ENCODE data around the gene RHOB.
"Not testable (repeated sequence)": the region's sequence is repeated elsewhere in the genome, so short reads cannot be mapped to it uniquely, and the experiment has no call there.

Gene RHOB

DNA sequence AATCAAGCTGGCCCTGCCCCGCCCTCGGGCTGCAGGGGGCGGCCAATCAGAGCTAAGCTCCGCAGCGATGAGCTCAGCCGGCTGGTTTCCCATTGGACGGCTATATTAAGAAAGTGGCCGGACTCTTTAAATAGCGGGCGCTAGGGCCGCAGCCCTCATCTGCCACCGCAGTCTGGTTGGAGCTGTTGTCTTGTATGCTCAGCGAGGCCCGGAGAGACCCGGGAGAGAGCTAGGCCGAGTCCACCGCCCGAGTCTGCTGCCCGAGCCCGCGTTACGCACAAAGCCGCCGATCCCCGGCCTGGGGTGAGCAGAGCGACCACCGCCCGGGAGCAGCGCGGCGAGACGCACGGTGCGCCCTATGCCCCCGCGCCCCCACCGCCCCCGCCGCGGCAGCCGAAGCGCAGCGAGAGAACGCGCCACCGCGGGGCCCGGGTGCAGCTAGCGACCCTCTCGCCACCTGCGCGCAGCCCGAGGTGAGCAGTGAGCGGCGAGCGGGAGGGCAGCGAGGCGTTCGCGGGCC, at the start of gene RHOB:
RHOB (plus strand) TSS at position 158 of the 520 bp plus-strand sequence. CDS start 392 bp downstream, outside the sequence.
- peak; percentile 99 for DNase-seq (ENCODE audit: low spot score)

DNA sequence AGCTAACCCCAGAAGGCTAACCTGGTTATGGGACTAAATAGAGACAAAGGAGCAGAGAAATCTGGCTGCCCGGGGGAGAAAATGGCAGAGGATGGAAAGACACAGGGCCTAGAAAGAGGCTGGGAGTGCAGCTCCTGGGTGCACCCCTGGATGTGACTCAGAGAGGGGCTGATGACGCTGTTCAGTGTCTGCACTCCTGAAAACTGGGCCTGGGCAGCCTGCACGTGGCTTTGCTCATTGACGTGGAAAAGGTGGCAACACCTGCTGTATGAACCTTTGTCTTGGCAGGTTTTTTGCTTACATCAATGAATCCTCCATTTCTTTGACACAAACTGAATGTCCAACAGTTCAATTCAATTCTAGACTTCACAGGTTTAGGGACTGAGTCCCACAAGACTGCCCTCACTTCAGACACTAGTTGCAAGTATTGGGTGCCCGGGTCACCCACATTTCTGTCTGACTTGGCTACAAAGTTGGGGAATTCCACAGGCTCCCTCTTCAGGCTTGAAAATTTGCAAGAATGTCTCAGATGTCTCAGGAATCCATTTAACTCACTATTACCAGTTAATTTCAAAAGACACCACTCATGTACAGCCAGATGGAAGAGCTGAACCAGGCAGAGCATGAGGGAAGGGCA, 48.9 kb upstream of the RHOB start:
- DNase-seq (ENCODE audit: low spot score), result no peak

GRCh38 chr2:20398956-20399567, 47.8 kb upstream of the RHOB start:
- DNase-seq (ENCODE audit: low spot score), result no peak

DNA sequence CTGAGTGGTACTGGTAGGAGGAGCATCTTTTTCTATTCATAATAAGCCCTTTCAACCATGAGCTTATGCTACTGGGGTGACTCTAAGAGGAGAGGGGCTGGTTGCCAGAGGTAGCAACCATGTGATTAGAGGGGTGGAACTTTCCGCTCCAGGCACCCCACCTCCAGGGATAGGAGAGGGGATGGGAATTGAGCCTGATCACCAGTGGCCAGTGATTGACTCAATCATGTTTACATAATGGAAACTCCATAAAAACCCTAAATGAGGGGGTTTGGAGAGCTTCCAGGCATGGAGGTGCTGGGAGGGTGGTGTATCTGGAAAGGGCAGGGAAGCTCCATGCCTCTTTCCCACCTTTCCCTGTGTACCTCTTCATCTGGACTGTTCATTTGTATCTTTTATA, 46.6 kb upstream of the RHOB start:
- DNase-seq (ENCODE audit: low spot score), result no peak

DNA sequence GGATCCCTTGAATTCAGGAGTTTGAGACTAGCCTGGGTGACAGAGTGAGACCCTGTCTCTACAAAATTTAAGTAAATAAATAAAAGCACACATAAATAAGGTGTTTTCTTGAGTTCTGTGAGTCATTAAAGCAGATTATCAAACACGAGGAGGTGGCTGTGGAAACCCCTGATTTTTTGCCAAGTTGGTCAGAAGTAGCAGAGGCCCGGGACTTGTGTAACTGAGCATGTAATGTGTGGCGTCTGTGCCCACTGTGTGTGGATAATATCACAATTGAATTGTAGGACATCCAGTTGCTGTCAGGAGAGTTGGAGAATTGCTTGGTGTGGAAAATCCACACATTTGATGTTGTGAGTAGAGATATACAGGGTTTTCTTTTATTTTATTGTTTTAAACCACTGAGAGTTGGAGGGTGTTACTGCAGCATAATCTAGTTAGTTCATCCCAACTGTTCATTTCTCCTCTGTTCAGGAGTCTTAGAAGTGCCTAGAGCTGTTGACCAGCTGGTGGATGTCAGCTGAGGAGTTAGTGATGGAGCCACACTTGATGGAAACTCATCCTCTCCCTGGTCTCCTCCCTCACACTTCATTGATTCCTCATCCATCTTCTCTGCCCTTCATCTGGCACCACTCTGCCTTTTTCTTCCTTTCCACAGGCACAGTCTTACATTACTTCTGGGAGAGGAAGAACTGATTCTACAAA, 45.9 kb upstream of the RHOB start:
- no peak for DNase-seq (ENCODE audit: low spot score)

- DNase-seq (ENCODE audit: low spot score), result no peak
These were observed 45.4 kb upstream of the RHOB start for GRCh38 chr2:20401489-20401835.

- DNase-seq (ENCODE audit: low spot score), result no peak
These were observed 43.0 kb upstream of the RHOB start for GRCh38 chr2:20403774-20404312.

GRCh38 chr2:20404950-20405349, 41.9 kb upstream of the RHOB start:
- no peak for DNase-seq (ENCODE audit: low spot score)

GRCh38 chr2:20409039-20409438, 37.8 kb upstream of the RHOB start:
- no peak for DNase-seq (ENCODE audit: low spot score)

- no peak for DNase-seq (ENCODE audit: low spot score)
These were observed 36.2 kb upstream of the RHOB start for GRCh38 chr2:20410556-20411277.

GRCh38 chr2:20411361-20411894, 35.4 kb upstream of the RHOB start:
- DNase-seq (ENCODE audit: low spot score), result peak; percentile 62

DNA sequence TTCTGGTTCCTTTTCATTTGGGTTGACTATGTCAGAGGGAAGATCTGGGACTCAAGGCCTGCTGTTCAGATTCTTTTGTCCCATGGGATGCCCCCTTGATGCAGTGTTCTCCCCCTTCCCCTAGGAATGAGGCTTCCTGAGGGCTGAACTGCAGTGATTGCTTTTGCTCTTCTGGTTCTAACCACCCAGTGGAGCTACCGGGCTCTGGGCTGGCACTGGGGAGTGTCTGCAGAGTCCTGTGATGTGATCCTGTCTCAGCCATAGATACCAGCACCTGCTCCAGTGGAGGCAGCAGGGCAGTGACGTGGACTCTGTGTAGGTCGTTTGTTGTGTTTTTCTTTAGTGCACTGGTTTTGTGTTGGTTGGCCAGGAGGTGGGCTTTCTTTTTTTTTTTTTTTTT, 32.1 kb upstream of the RHOB start:
- no peak for DNase-seq (ENCODE audit: low spot score)

GRCh38 chr2:20415511-20415918, 31.4 kb upstream of the RHOB start:
- DNase-seq (ENCODE audit: low spot score), result no peak

GRCh38 chr2:20416723-20417122, 30.2 kb upstream of the RHOB start:
- no peak for DNase-seq (ENCODE audit: low spot score)

DNA sequence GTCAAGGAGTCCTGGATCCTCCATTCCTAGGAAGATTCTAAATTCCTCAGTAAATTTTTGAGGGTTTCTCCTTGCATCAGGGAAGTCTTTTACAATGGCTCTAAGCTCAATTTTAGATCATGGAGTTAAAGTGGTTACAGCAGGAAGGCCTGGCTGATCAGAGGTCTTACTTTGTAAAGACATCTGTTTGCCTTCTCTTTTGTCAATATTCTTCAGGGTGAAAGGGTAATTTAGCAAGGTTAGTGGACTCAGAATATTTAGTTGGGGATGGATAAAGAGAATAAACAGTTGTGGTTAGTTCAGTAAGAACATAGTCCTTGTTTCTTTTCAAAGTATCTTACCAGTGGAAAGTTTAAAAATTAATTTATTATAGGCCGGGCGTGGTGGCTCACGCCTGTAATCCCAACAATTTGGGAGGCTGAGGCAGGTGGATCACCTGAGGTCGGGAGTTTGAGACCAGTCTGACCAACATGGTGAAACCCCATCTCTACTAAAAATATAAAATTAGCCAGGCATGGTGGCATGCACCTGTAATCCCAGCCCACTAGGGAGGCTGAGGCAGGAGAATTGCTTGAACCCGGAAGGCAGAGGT, 29.5 kb upstream of the RHOB start:
- DNase-seq (ENCODE audit: low spot score), result not testable (repeated sequence)

- DNase-seq (ENCODE audit: low spot score), result no peak
These were observed 28.4 kb upstream of the RHOB start for GRCh38 chr2:20418519-20418918.

- DNase-seq (ENCODE audit: low spot score), result no peak
These were observed 27.8 kb upstream of the RHOB start for GRCh38 chr2:20419007-20419576.

- DNase-seq (ENCODE audit: low spot score), result no peak
These were observed 27.1 kb upstream of the RHOB start for GRCh38 chr2:20419752-20420151.

DNA sequence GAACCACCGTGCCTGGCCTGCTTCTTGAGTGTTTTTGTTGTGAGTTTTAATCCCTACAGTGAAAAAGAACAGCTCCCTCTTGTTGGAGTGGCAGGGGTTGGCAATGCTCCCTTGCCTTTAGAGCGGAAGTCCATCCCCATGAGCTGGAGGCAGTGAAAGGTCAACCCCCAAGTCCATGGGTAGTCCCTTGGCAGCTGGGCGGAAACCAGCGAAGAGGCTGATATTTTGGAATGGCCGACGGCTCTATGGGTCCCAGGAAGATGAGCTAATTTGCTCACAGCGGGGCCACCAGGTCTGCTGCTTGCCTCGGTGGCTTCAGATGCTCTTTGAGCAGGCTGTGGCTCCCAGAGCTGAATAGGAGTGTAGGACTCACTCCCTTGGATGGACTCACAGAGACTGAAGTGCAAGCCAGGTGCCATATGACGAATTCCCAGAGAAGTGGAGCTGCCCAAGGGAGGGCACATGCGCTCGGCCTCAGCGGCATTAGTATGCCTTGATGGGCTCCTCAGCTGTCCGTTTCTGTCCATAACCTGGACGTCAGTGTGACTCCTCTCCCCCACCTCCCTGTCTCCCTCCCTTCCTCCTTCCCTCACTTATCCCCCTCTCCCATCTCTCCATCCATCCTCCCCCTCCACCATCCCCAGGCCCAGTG, 25.4 kb upstream of the RHOB start:
- DNase-seq (ENCODE audit: low spot score), result no peak

GRCh38 chr2:20421988-20422370, 24.9 kb upstream of the RHOB start:
- DNase-seq (ENCODE audit: low spot score), result no peak
